Measurements from ENCODE around the gene ZBTB20. TPM values are rescaled to one million over a fixed set of nuclear protein-coding genes. Genes with fewer than 3 reads are reported as not detected.

ZBTB20 gene
- total RNA-seq, 1 experiment from 2014 or later = 6.0 TPM

DNA sequence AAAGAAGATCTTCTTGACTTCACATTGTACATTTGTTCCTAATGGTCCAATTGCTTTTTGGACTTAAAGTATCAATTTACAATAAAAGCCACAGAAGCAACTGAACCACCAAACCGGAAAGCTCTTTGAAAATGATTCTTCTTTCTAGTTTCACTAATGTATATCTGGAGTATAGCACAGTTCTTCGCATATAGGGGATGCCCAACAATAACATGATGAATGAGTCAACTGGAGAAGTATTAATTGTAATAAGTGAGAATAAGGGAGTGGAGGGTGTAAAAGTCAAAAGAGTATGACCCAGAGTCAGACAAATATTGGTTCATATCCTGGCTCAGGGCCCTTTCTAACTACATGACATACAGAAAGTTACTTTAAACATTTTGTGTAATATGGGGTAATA, 425.2 kb downstream of the ZBTB20 start:
- no peak for DNase-seq (ENCODE audit: low read depth)

DNA sequence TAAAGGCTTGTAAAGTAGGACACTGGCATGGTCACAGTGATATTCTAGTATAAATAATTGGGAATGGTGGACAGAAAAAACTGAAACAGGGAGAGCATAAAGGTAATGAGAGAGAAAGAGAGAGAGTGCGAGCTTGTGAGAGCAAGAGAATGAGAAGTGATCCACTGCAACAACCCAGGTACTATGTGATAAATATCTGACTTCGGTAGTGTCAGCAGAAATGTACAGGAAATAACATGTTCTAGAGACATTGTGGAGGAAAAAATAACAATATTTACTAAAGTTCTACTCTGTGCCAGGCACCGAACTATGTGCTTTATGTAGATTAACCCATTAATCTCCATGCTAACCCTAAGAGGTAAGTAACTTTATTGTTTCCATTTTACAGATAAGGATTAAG, 425.9 kb downstream of the ZBTB20 start:
- DNase-seq (ENCODE audit: low read depth) = no peak

DNA sequence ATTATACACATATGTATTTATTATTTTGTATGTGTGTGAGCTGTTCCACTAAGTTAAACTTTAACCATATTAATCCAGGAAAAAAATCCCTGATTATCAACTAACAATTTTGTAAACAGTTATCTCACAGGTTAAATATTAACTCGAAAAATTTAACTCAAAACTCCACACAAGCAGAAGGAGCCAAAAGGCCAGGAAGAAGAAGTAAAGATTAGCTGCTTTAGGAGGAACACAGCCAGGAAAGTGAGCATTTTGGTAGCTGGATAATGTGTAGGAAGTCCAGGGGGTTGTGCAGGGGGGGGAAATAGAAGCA, 428.2 kb downstream of the ZBTB20 start:
- no peak for DNase-seq (ENCODE audit: low read depth)

DNA sequence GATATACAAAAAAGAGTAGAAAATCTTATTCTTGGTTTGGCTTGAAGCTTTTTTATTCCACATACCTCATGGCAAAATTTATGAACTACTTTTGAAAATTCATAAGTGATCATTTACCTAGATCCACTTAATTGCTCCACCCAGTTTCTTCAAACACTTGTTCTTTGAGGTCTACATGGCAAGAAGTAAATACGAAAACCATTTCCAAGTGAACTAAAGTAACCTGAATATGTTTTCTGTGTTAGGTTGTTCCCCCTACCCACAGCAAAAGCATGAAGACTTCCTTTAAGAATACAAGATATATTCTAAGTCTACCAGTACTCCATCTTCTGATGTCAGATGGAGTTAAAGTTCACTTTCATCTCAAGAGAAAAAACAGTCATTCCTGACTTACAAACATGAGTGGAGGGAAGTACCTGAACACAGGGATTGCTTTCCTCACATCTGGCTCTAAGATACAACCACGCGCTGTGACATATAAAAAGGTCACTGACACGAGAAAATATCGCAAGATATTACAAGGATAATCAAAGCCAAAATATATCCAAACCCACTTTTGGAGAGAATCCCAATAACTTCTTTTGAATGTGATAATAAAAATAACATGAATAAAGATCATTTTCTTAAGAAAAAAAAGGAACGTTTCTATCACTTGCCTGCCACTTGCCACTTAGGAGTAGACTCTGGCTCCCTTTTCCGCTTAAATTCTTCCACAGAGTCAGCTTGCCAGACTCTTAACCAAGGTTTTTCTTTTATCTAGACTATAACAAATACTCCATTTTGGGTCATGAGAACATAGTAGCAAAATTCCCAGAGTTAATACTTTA, 428.8 kb downstream of the ZBTB20 start:
- no peak for DNase-seq (ENCODE audit: low read depth)

DNA sequence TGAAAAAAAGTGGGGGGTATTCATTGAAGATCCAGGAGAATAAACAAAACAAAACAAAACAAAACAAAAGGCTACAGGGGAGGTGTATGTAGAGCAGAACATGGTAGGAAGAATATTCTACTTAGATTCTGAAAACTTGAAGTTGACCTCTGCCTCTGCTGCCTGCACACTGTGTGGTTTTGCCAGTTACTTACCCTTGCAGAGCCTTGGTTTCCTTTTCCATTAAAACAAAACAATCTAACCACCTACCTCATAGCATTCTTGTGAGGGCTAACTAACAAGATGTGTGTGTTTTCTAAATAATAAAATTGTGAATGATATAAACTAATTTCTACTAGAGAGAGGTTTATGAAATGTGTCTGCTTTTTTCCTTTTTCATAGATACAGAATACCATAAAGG, 430.2 kb downstream of the ZBTB20 start:
- DNase-seq (ENCODE audit: low read depth) = no peak

DNA sequence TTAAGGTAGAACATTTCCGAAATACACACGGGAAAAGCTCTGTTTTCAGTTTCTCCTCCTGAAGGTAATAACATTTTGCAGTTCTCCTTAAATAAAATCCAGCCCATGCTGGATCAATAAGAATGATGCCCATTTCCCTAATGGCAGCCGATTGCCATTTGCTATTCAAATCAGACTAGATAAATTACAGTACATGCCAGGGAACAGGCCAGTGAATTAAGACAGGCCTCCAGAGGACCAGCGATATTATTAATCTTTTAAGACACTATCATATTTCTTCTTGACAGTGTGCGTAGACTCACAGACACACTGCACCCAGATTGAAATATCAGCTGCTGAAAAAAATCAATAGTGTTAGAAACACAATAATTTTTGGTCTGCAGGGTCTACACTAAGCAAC, 431.0 kb downstream of the ZBTB20 start:
- DNase-seq (ENCODE audit: low read depth) = no peak

DNA sequence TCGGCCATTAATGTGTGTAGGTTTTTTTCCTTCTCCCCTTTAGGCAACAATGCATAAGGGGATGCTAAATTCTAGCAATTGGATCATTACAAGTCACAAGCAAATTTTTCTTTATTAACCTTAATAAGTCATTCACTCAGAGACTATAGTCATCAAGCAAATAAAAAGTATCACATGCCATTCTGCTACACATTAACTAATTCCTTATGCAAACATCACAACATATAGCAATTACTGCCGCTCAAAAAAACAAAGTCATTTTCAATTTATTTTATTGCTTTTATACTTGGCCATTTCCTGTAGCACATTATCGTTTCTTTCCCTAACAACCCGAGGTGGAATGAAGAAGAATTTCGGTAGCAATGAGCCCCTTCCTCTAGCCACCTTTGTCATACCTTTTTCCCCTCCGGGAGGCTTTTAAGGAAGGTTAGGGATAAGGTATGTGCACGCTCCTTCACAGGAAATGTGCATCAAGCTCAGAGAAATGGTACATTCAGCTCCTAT, 432.1 kb downstream of the ZBTB20 start:
- no peak for DNase-seq (ENCODE audit: low read depth)

DNA sequence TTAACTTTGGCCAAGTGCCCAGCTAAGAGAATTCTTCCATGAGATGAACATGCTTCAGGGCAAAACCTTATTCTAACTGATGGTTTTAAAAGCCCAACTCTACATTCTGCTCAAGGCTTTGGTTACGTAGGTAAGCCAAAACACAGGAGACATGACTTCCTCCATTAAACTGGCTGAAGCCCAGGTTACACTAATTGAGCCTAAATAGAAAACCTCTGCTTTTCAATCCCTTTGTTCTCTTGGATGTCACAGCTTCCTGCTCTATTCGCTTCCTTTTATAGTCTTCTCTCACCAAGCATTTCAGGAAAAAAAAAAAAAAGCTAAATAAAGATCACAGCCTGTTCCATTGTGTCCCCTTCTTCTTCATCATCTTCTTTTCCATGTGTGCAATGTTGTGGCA, 432.9 kb downstream of the ZBTB20 start:
- no peak for DNase-seq (ENCODE audit: low read depth)

DNA sequence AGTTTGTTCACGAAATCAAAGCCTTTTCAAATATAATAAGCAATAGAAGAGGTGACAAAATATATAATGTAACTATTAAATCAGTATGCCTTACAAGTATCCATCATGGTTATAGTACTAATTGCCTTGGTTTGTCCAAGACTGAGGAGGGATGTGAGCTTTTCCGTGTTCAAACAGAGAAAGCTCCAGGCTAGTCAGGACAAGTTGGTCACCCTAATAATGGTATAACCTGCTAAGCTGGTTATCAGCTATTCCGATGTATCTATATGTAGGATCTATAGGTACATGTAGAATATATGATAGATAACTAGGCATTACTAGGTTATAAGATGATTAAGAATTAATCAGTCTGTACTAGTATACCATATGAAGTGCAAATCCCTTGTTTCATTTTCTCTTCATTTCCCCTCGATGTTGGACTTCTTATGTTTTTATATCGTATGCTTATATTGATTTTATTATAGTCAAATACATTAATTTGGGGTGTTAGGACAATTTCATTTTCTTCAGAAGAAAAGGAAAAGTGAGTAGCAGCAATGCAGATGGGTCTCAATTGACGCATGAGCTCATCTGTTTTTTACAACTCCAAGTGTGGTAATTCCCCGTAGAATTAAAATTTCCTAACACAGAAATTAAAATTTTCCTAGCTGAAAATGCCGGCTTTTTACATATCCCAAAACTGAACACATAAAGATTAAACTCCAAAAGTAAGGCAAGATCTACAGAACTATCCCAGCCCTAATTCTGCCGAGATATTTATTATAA, 434.2 kb downstream of the ZBTB20 start:
- DNase-seq (ENCODE audit: low read depth) = no peak

DNA sequence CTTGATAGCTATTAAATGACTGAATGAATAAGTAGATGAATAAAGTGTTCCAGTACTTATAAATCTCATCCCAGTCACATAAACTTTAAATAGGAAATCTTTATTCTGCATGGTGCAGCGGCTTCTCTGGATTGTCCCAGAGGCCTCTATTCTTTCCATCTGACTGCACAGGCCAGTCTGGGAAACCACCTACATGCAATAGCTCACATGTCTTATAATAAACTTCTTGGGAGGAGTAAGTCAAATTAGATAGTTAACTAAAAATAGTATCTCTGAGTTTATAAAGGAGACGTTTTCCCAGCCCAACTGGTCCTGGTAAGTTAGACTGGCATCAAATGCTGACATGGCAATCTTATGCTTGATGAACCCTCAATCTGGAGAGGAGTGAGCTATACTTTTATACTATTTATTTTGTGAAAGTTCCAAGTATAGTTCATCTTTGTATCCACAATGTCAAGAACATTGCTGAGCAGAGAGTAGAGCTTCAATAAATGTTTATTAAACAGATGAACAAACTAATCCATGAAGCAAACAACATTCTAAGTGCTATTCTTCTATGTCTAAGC, 435.7 kb downstream of the ZBTB20 start:
- no peak for DNase-seq (ENCODE audit: low read depth)

DNA sequence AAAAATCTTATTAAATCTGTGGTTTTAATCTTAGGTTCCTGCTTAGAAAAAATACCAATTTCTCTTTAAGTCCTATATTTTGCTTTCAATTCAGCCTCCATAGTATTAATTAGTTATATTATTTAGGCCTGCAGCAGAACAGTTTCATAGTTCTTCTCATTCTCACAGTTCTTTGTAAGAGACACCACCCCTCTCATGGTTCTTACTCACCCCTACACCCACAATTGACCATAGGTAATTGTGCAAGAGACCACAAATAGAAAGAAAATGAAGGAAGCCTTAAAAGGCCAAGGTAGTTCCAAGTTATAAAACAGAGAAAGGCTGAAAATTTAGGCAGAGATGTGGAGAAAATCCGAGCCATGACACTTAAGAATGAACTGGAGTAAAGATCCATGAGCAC, 438.0 kb downstream of the ZBTB20 start:
- DNase-seq (ENCODE audit: low read depth) = peak; percentile 28

DNA sequence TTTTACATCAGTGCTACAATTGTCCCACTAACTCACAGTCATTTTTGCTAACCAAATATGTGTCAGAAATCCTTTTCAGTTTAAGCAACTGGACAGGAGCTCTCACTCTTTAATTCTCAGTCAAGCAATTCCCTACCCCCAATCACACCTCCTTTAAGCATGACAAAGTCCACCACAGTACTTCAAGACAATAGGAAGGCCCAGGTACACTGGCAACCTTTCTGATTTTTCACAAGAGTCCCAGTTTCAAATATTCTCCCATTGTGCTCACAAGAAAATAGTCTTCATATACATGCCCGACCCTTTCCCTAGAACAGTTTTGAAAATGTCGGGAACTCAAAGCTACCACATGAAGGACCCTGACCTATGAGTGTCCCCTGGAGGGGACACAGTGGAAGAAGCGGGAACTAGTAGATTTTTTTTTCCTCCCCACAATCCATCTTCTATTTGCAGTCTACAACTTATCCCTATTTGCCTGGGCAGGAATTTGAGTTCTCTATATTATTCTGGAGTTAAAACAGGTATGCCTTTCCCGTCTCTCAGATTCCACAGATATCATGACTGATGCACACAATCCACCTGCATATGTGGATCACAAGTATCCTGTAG, 439.7 kb downstream of the ZBTB20 start:
- DNase-seq (ENCODE audit: low read depth) = no peak

DNA sequence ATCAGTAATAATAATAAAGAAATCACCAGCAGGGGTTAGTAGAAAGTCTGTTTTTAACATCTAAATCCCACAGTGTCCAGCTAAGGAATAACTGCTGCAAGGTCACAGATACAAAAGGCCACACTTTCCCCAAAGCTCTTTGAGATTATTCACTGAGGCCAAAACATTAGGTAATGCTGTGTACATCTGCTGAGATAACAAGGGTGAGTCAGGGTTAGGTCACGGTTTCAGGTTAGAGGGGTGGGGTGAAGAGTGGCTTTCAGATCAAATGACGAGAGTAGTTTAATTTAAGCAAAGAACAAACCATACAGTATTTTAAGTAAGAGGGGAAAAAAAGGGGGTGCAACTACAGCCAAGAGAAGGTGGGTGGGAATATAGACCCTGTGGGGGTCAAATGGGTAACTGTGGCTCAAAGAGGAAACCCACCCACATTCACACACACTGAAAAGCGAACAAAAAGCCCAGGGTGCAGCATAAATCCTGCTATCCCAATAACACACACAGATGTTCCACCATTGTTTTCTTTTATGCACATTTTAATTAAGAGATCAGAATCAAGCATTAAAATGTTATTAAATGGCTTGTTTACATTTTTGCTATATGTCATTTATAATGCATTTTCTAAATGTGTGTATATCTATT, 440.4 kb downstream of the ZBTB20 start:
- DNase-seq (ENCODE audit: low read depth) = peak; percentile 85

DNA sequence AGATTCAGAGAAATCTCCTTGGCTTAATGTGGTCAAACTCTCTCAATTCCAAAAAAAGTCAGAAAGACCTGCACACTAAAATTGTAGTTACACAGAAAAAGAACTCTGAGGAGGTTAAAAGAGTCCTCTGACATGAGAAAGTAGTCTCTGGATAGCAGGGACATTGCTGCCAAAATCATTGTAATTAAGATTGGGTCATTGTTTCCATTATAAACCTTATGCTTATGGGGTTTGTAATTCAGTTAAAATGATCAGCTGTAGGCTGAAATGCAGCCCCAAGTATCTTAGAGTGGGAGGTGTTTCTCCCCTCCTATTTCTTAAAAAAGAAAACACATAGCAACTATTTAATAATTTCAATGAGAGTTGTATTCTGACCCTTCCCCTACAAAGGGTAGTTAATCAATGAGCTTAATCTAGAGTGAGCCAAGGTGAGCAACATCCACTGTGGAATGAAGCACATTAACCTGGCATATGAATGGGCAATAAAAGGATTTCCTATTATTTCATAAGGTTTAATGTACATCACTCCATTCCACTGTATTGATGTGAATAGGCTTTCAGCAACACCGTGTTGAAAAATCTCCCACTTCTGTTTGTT, 446.4 kb downstream of the ZBTB20 start:
- no peak for DNase-seq (ENCODE audit: low read depth)

DNA sequence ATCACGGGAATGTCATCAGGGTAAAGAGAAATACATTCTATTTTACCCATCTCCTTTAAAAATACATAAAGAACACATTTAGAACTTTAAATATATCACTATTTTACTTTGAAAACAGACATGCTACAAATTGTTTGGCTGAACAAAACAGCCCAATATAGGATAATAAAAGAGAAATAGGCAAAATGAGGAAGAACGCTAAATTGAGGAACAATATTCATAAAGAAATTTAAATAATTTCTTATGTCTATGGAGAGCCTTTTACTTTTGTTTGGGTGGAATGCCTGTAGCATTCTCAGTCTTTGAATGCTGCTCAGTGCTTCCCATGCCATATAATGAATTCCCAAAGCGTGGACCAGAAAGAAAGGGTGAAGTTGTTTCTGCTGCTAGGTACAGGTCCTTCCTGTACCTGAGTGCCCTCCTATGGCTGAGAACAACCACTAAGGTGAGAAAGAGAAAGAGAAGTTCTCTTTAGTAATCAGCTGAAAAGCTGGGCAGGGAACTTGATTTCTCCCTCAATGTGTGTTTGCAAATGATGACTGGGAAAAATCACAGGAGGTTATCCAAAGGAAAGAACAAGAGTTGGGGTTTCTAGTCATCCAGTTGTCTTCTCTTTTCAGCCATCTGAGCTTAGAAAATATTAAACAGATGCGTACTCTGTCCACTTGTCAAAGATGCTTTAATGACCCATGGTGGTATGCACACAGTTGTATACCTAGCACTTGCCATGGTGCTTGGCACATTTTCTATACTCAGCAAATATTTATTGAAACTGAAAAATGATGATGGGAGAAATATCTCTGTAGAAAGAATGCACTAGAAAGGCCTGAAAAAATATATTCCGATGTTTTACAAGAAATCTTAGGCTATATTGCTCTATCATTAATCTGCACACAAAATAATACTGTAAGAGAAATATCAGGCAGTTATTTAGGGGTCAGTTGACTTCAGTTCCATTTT, 448.7 kb downstream of the ZBTB20 start:
- no peak for DNase-seq (ENCODE audit: low read depth)

DNA sequence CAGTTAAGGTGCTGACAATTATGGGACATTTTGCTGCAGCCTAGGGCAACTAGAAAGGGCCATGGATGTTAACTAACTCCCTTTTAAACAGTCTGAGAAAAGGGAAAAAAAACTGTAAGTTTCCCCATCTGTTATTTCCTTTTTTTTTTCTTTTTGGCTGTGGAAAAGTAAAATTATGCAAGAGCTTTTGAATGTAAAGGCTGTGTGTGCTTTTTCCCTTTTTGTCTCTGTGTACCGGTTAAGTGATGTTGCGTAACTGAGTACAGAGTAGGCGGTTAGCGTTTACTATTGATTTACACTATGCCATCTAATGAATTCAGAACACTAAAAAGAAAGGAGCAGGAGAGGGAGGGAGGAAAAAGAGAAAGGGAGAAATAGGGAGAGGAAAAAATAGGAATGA, 449.7 kb downstream of the ZBTB20 start:
- DNase-seq (ENCODE audit: low read depth) = no peak

DNA sequence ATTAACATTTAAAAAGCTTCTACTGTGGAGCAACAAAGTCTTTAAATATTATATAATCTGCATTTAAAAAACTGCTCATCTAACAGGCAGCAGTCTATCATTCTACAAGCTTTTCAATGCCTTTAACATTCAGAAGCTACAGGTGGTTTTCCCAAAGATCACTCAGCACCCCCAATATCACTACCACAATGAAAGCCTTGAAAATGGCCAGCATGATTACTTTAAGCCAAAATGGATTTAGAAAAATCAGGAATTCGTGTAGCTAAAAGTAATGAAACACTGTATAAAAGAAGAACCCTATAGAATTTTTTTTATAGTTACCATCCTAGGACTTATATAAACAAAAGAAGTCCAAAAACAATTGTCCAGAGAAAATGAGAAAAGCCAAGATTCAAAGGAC, 452.8 kb downstream of the ZBTB20 start:
- no peak for DNase-seq (ENCODE audit: low read depth)

DNA sequence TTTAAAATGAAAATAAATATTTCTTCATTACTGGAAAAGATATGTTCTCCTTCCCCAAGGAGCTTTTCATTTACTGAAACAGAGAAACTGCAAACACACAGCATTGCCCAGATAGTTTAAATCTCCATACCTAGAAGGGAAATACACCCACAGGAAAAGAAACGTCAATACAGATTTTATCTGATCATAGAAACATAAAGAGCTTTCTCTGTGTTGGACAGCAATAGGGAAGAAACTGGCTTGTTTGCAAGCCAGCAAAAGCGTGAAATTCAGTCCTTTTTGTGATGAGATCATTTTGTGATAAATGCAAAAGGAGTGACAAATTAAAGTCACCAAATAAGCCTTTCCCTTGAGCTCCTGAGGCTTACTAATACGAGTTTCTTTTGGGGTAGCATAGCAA, 455.2 kb downstream of the ZBTB20 start:
- no peak for DNase-seq (ENCODE audit: low read depth)

DNA sequence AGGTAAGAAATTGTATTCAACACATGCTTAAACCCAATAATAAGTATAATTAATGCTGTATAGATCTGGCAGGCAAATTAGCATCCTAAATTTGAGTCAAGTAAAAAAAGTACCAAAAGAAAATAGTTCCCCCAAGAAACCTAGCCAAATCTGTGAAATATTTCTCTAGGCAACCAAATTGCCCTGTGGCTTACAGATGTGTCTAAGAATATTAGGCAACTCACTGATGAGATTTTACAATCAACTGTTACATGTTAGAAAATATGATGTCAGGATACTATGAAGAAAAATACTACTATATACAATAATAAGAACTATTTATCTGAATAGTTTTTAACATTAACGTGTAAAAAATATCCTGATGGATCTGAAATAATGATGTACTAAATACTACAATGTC, 456.2 kb downstream of the ZBTB20 start:
- no peak for DNase-seq (ENCODE audit: low read depth)

DNA sequence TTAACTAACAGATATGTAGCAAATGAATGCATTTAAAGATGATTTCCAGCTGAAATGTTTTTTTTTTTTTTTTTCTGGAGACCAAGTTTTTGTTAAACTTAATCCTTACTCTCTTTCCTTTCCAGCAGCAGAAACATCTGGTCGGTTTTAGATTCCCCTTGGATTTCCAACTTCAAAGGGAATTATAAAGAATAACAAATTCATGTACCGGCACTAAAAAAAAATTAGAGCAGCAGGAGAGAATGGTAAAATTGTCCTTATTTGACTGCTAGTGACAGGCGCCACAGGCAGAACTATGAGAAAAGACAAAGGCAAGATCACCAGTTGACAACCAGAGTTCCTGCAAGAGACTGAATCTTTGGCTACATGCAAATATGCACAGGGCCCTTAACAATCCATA, 459.9 kb downstream of the ZBTB20 start:
- DNase-seq (ENCODE audit: low read depth) = no peak
